ENCODE measurements around the gene DHRS2.

Gene DHRS2

GRCh38 chr14:23612802-23613201, 23.4 kb upstream of the DHRS2 start:
- DNase-seq, result no peak

GRCh38 chr14:23613242-23614070, 22.7 kb upstream of the DHRS2 start:
- DNase-seq, result no peak

GRCh38 chr14:23614395-23614828, 21.8 kb upstream of the DHRS2 start:
- DNase-seq, result no peak

GRCh38 chr14:23615856-23616255, 20.3 kb upstream of the DHRS2 start:
- no peak for DNase-seq

- no peak for DNase-seq
Measured at GRCh38 chr14:23617539-23617938, 18.6 kb upstream of the DHRS2 start.

GRCh38 chr14:23618415-23618988, 17.7 kb upstream of the DHRS2 start:
- no peak for DNase-seq

GRCh38 chr14:23620177-23620702, 15.9 kb upstream of the DHRS2 start:
- no peak for DNase-seq

- no peak for DNase-seq
Measured at GRCh38 chr14:23621204-23621931, 14.8 kb upstream of the DHRS2 start.

GRCh38 chr14:23621932-23622730, 14.0 kb upstream of the DHRS2 start:
- DNase-seq, result no peak

GRCh38 chr14:23622990-23623389, 13.2 kb upstream of the DHRS2 start:
- no peak for DNase-seq

GRCh38 chr14:23623962-23624361, 12.2 kb upstream of the DHRS2 start:
- no peak for DNase-seq

- DNase-seq, result no peak
Measured at GRCh38 chr14:23624830-23625404, 11.2 kb upstream of the DHRS2 start.

- DNase-seq, result no peak
Measured at GRCh38 chr14:23626946-23627345, 9.2 kb upstream of the DHRS2 start.

- DNase-seq, result no peak
Measured at GRCh38 chr14:23627961-23628360, 8.2 kb upstream of the DHRS2 start.

- no peak for DNase-seq
Measured at GRCh38 chr14:23629204-23629603, 7.0 kb upstream of the DHRS2 start.

- DNase-seq, result no peak
Measured at GRCh38 chr14:23629832-23630396, 6.2 kb upstream of the DHRS2 start.

- DNase-seq, result no peak
Measured at GRCh38 chr14:23630687-23631086, 5.5 kb upstream of the DHRS2 start.

GRCh38 chr14:23631234-23631633, 4.9 kb upstream of the DHRS2 start:
- no peak for DNase-seq

- DNase-seq, result peak; percentile 90
Measured at GRCh38 chr14:23631702-23632460, 4.3 kb upstream of the DHRS2 start.

- DNase-seq, result no peak
Measured at GRCh38 chr14:23632461-23633159, 3.6 kb upstream of the DHRS2 start.

All from right hindlimb (tissue), 1 donor.